Esophagus squamous epithelium (tissue), 4 donors: ENCODE measurements around the gene NSUN6.

Source experiments
- CTCF ChIP-seq, 6 experiments: fragments of 450-650 bp in 4 of 6; fragments of 200-600 bp in 2 of 6; sonication (generic) in 2 of 6; IDR thresholded peaks; one replicate each; pipeline ENCODE4 v1.5.1; 2016 to 2019; ENCODE audit warnings: antibody characterized with exemption in 6 of 6, mild to moderate bottlenecking in 4 of 6, moderate library complexity in 4 of 6
- POLR2A ChIP-seq, 4 donors: fragments of 450-650 bp; IDR thresholded peaks; one replicate each; pipeline ENCODE4 v1.6.1; 2017; ENCODE audit warnings: antibody characterized with exemption in 4 of 4, mild to moderate bottlenecking in 4 of 4, moderate library complexity in 3 of 4

- TF ChIP-seq POLR2A (IDR thresholded peaks at IDR 0.05) (no peak), CTCF (IDR thresholded peaks at IDR 0.05) (no peak)
These were observed 43.6 kb downstream of the NSUN6 start for GRCh38 chr10:18607503-18608378.
